ENCODE measurements around the gene MCF2L2.
"Not testable (repeated sequence)": the region's sequence is repeated elsewhere in the genome, so short reads cannot be mapped to it uniquely, and the experiment has no call there.

MCF2L2 gene

GRCh38 chr3:183375787-183376186, 52.6 kb downstream of the MCF2L2 start:
- TF ChIP-seq, protein P1, sequence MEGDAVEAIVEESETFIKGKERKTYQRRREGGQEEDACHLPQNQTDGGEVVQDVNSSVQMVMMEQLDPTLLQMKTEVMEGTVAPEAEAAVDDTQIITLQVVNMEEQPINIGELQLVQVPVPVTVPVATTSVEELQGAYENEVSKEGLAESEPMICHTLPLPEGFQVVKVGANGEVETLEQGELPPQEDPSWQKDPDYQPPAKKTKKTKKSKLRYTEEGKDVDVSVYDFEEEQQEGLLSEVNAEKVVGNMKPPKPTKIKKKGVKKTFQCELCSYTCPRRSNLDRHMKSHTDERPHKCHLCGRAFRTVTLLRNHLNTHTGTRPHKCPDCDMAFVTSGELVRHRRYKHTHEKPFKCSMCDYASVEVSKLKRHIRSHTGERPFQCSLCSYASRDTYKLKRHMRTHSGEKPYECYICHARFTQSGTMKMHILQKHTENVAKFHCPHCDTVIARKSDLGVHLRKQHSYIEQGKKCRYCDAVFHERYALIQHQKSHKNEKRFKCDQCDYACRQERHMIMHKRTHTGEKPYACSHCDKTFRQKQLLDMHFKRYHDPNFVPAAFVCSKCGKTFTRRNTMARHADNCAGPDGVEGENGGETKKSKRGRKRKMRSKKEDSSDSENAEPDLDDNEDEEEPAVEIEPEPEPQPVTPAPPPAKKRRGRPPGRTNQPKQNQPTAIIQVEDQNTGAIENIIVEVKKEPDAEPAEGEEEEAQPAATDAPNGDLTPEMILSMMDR (IDR thresholded peaks at IDR 0.05), result no peak
- no peak for TF ChIP-seq ZFX (IDR thresholded peaks at IDR 0.05; ENCODE audit: borderline replicate concordance)
- no peak overlapping the region for H3K27ac ChIP-seq

DNA sequence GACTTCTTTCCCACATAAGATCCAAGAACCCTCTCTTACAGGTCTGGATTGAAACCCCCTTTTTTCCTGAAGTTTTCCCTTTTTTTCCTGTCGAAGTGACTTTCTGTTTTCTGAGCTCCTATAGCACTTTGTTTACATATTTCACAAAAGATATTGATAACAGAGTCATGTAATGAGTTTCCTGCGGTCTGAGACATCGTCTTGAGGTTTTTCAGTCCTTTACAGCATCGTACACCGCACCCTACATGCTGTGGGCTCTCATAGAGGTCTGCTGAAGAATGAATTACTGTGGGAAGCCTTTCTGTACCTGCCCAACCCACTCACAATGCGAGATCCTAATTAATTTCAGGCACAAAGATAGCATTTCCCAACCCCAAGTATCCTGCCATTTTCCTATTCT, 53.1 kb downstream of the MCF2L2 start:
- no peak for TF ChIP-seq ZFX (IDR thresholded peaks at IDR 0.05; ENCODE audit: borderline replicate concordance)
- TF ChIP-seq, protein P1 (IDR thresholded peaks at IDR 0.05), result no peak

DNA sequence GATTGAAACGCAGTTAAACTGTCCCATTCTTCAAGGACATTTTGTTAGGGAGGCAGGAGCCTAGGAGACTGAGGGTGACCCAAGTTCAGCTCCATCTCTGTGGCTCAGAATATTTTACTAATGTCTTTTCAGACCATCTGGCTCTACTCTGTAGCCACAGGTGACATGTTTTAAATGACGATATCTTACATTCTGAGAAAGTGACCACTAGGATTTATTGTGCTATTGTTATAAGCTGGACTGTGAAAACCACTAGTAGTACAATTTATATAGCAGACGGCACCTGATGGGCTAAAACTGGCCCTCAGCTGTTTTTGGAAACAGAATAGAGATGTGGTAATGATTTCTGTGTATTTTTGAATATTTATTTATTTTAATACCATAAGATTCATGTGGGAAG, 55.5 kb downstream of the MCF2L2 start:
- H3K27ac ChIP-seq, result no peak overlapping the region
- no peak for TF ChIP-seq ZFX (IDR thresholded peaks at IDR 0.05; ENCODE audit: borderline replicate concordance)
- TF ChIP-seq, protein P1 (IDR thresholded peaks at IDR 0.05), result no peak

More for the DNA sequence above, 53.1 kb downstream of the MCF2L2 start:
- no peak overlapping the region for H3K27ac ChIP-seq

- not testable (repeated sequence) for H3K27ac ChIP-seq
These were observed 56.8 kb downstream of the MCF2L2 start for GRCh38 chr3:183371600-183371968.

DNA sequence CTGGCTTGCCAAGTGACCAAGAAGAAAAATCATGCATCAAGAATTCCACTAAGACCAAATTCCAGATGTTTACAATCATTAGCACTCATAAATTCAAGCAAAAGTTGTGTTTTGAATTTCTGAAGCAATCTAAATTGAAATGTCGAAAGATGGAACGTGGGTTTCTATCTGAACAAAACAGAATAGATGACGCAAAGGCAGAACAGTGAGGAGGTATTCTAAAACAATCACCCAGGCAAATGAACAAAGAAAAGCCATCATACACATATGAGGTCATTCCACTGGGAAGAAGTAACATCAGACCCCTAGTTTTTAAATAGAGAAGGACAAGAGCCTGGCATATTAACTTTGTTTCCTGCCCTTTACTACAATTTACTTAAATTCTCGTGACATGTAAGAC, 58.0 kb downstream of the MCF2L2 start:
- no peak overlapping the region for H3K27ac ChIP-seq
- TF ChIP-seq, protein P1 (IDR thresholded peaks at IDR 0.05), result no peak
- TF ChIP-seq ZFX (IDR thresholded peaks at IDR 0.05; ENCODE audit: borderline replicate concordance), result no peak

GRCh38 chr3:183369627-183370026, 58.8 kb downstream of the MCF2L2 start:
- H3K27ac ChIP-seq, result no peak overlapping the region
- TF ChIP-seq ZFX (IDR thresholded peaks at IDR 0.05; ENCODE audit: borderline replicate concordance), result no peak
- TF ChIP-seq, protein P1 (IDR thresholded peaks at IDR 0.05), result no peak

GRCh38 chr3:183369117-183369516, 59.3 kb downstream of the MCF2L2 start:
- H3K27ac ChIP-seq, result no peak overlapping the region
- TF ChIP-seq, protein P1 (IDR thresholded peaks at IDR 0.05), result no peak
- TF ChIP-seq ZFX (IDR thresholded peaks at IDR 0.05; ENCODE audit: borderline replicate concordance), result no peak

DNA sequence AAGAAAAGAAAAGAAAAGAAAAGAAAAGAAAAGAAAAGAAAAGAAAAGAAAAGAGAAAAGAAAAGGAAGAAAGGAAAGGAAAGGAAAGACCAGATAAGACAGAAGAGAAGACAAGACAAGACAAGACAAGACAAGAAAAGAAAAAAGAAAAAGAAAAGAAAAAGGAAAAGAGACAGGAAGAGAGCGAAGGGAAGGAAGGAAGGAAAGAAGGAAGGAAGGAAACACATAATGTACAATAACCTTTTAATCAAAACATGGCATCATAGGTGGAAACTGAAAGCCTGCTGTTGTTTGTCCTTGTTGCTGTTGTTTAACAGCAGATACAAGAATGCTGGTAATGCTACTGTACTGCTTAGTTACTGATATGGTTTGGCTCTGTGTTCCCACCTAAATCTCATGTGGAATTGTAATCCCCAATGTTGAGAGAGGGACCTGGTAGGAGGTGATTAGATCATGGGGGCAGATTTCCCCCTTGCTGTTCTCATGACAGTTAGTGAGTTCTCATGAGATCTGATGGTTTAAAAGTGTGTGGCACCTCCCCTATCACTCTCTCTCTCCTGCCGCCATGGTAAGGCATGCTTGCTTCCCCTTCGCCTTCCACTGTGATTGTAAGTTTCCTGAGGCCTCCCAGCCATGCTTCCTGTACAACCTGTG, 67.3 kb downstream of the MCF2L2 start:
- H3K27ac ChIP-seq, result no peak overlapping the region
- TF ChIP-seq, protein P1 (IDR thresholded peaks at IDR 0.05), result no peak
- TF ChIP-seq ZFX (IDR thresholded peaks at IDR 0.05; ENCODE audit: borderline replicate concordance), result no peak

Data from 22Rv1 (cell line).